Fibroblast of peridontal ligament (primary cell): ENCODE results near the gene UBE2J1.

Experiments used
- DNase-seq: peaks from one replicate; pipeline ENCODE4 v3.0.0-alpha.2; 2010; ENCODE audit errors: extremely low read depth

Gene UBE2J1

GRCh38 chr6:89290401-89291155 lies 61.9 kb downstream of the UBE2J1 start:
- no peak for DNase-seq

- DNase-seq, result no peak
Measured at GRCh38 chr6:89289710-89290109, 62.8 kb downstream of the UBE2J1 start.

- no peak for DNase-seq
Measured at GRCh38 chr6:89287351-89288028, 65.0 kb downstream of the UBE2J1 start.

- DNase-seq, result no peak
Measured at GRCh38 chr6:89286516-89286915, 66.0 kb downstream of the UBE2J1 start.

GRCh38 chr6:89284963-89285735 lies 67.4 kb downstream of the UBE2J1 start:
- no peak for DNase-seq

GRCh38 chr6:89284081-89284480 lies 68.4 kb downstream of the UBE2J1 start:
- no peak for DNase-seq

- DNase-seq, result no peak
Measured at GRCh38 chr6:89282749-89283148, 69.8 kb downstream of the UBE2J1 start.

GRCh38 chr6:89281779-89282246 lies 70.7 kb downstream of the UBE2J1 start:
- peak; percentile 5 for DNase-seq

- no peak for DNase-seq
Measured at GRCh38 chr6:89278956-89279355, 73.6 kb downstream of the UBE2J1 start.
